ENCODE results near the gene RAD23A. TPM values are rescaled to one million over a fixed set of nuclear protein-coding genes. Genes with fewer than 3 reads are reported as not detected.
A peak's percentile ranks its signal among the peaks of the same experiment; 100 is the strongest.
"Not testable (repeated sequence)": the region's sequence is repeated elsewhere in the genome, so short reads cannot be mapped to it uniquely, and the experiment has no call there.

Gene RAD23A
- total and polyA plus RNA-seq, 4 donors = 79.7 to 186 (median 117) TPM

DNA sequence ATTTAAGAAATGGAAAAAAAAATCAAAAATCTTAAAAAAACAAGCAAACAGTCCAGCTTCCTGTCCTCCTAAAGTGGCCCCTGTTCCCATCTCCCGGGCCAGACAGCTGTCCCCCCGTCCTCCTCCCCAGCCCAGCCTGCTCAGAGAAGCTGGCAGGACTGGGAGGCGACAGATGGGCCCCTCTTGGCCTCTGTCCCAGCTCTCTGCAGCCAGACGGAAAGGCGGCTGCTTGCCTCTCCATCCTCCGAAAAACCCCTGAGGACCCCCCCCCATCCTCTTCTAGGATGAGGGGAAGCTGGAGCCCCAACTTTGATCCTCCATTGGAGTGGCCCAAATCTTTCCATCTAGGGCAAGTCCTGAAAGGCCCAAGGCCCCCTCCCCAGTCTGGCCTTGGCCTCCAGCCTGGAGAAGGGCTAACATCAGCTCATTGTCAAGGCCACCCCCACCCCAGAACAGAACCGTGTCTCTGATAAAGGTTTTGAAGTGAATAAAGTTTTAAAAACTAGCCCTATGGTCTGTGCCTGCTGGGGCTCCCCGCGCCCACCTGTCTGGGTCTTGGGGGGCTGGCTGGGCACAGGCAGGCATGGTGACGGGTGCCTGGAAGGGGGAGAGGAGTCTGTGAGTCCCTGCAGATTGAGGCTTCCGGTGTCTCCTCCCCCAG is 7.6 kb downstream of the RAD23A start:
- Histone ChIP-seq H3K36me3 (ENCODE audit: control insufficient read depth in 4 of 4, insufficient read depth in 4 of 4, low read length in 4 of 4) (peaks cover 10 to 45% (median 27%) of the 10 kb centered on the region in 4 donors), H3K4me3 (no peak overlapping the region), H3K9me3 (ENCODE audit: control insufficient read depth in 4 of 4, insufficient read depth in 3 of 4, low read length in 3 of 4) (no peaks in the 10 kb centered on the region), H3K27me3 (ENCODE audit: control insufficient read depth in 3 of 3, insufficient read depth in 3 of 3, low read length in 2 of 3) (no peaks in the 10 kb centered on the region), H3K4me1 (ENCODE audit: control insufficient read depth in 5 of 5, insufficient read depth in 5 of 5, low read length in 5 of 5) (peaks cover 0 to 40% (median 11%) of the 10 kb centered on the region in 5 donors), H3K27ac (ENCODE audit: low read depth in 1 of 2, low read length in 1 of 2) (peak overlapping the region; percentile 52 to 79), H3K9ac (ENCODE audit: insufficient read depth in 1 of 2, low read length in 2 of 2) (no peak overlapping the region)
- DNase-seq (peak; percentile 90 to 94 (median 93)), ATAC-seq (ENCODE audit: insufficient read depth, low FRiP score) (no peak)
- WGBS, 2 donors = 51 to 53% methylated on average over 11 of the region's 11 CpGs
- no peak for TF ChIP-seq CTCF (IDR thresholded peaks at IDR 0.05; ENCODE audit: control extremely low read depth, extremely low read depth)

DNA sequence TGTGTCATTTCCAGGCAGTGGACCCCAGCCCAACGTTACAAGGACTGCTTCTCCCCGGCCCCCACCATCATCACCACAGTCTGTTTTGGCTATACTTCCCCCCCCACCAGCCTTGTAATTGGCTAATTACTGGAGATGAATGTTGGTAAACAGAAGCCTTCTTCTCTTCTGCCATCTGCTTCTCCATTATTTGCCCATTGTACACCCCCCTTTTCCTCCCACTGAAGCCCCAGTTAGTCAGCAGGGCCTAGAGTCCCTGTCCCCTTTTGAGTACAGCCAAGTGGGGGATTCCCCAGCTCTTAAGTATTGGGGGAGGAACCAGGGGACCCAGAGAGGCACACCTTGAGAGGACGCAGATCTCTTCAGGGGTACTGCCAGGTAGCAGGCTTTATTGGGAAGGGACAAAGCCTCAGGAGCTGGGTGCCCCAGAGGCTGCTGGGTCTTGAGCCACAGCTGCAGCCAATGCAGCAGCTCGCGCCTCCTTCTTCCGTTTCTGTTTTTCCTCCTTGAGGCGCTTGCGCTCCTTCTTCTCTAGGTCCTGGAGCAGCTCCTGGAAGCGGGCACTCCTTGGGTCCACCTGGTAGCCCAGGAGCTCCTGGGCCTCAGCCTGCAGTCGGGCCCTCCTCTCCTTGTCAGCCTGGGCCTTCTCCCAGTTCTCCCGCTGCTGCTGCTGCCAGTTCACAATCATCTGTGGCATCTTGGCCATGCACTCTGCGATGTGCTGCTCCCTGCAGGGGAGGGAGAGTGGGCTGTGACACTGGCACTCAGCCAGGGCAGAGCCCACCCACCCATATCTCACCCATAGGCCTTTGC is 8.3 kb downstream of the RAD23A start:
- TF ChIP-seq CTCF (IDR thresholded peaks at IDR 0.05; ENCODE audit: control extremely low read depth, extremely low read depth) = no peak
- peak in 1 of 3 donors; percentile 38 for DNase-seq
- H3K36me3 ChIP-seq (ENCODE audit: control insufficient read depth in 4 of 4, insufficient read depth in 4 of 4, low read length in 4 of 4) = peaks cover 3 to 38% (median 21%) of the 10 kb centered on the region in 4 donors

GRCh38 chr19:12954612-12954962 is 8.9 kb downstream of the RAD23A start:
- no peak overlapping the region for H3K9ac ChIP-seq (ENCODE audit: insufficient read depth in 1 of 2, low read length in 2 of 2)
- H3K9me3 ChIP-seq (ENCODE audit: control insufficient read depth in 4 of 4, insufficient read depth in 3 of 4, low read length in 3 of 4) = no peaks in the 10 kb centered on the region
- ATAC-seq (ENCODE audit: insufficient read depth, low FRiP score) = no peak
- H3K4me3 ChIP-seq = no peak overlapping the region
- no peaks in the 10 kb centered on the region for H3K27me3 ChIP-seq (ENCODE audit: control insufficient read depth in 3 of 3, insufficient read depth in 3 of 3, low read length in 2 of 3)
- H3K27ac ChIP-seq (ENCODE audit: low read depth in 1 of 2, low read length in 1 of 2) = no peak overlapping the region
- H3K4me1 ChIP-seq (ENCODE audit: control insufficient read depth in 5 of 5, insufficient read depth in 5 of 5, low read length in 5 of 5) = peaks cover 0 to 40% (median 11%) of the 10 kb centered on the region in 5 donors
- peaks cover 0 to 32% (median 17%) of the 10 kb centered on the region in 4 donors for H3K36me3 ChIP-seq (ENCODE audit: control insufficient read depth in 4 of 4, insufficient read depth in 4 of 4, low read length in 4 of 4)
- DNase-seq = no peak
- WGBS, 2 donors = 26 to 44% methylated on average over 1 of the region's 1 CpG
- TF ChIP-seq CTCF (IDR thresholded peaks at IDR 0.05; ENCODE audit: control extremely low read depth, extremely low read depth) = no peak

More for the DNA sequence above, 8.3 kb downstream of the RAD23A start:
- Histone ChIP-seq H3K9me3 (ENCODE audit: control insufficient read depth in 4 of 4, insufficient read depth in 3 of 4, low read length in 3 of 4) (no peaks in the 10 kb centered on the region), H3K4me3 (no peak overlapping the region), H3K4me1 (ENCODE audit: control insufficient read depth in 5 of 5, insufficient read depth in 5 of 5, low read length in 5 of 5) (peaks cover 0 to 40% (median 11%) of the 10 kb centered on the region in 5 donors), H3K27me3 (ENCODE audit: control insufficient read depth in 3 of 3, insufficient read depth in 3 of 3, low read length in 2 of 3) (no peaks in the 10 kb centered on the region), H3K9ac (ENCODE audit: insufficient read depth in 1 of 2, low read length in 2 of 2) (no peak overlapping the region), H3K27ac (ENCODE audit: low read depth in 1 of 2, low read length in 1 of 2) (peak overlapping the region in 1 of 2 donors; percentile 79)
- WGBS, 2 donors = 61 to 65% methylated on average over 12 of the region's 12 CpGs
- ATAC-seq (ENCODE audit: insufficient read depth, low FRiP score) = no peak

GRCh38 chr19:12955575-12955974 is 9.9 kb downstream of the RAD23A start:
- Histone ChIP-seq H3K27ac (ENCODE audit: low read depth in 1 of 2, low read length in 1 of 2) (peak overlapping the region in 1 of 2 donors; percentile 2), H3K36me3 (ENCODE audit: control insufficient read depth in 4 of 4, insufficient read depth in 4 of 4, low read length in 4 of 4) (peaks cover 0 to 24% (median 14%) of the 10 kb centered on the region in 4 donors), H3K4me1 (ENCODE audit: control insufficient read depth in 5 of 5, insufficient read depth in 5 of 5, low read length in 5 of 5) (peaks cover 0 to 40% (median 11%) of the 10 kb centered on the region in 5 donors)
- WGBS, 2 donors = 88 to 90% methylated on average over 9 of the region's 9 CpGs
- ATAC-seq (ENCODE audit: insufficient read depth, low FRiP score); H3K4me3 ChIP-seq; H3K9me3 ChIP-seq (ENCODE audit: control insufficient read depth in 4 of 4, insufficient read depth in 3 of 4, low read length in 3 of 4); H3K27me3 ChIP-seq (ENCODE audit: control insufficient read depth in 3 of 3, insufficient read depth in 3 of 3, low read length in 2 of 3); H3K9ac ChIP-seq (ENCODE audit: insufficient read depth in 1 of 2, low read length in 2 of 2); DNase-seq: not testable (repeated sequence)
